H54 (cell line): ENCODE data around the gene DCLRE1A.

Experiments
- DNase-seq: peaks from one replicate; pipeline ENCODE4 v3.0.0; 2011; ENCODE audit warnings: low spot score, mixed read lengths; ENCODE audit not compliant: insufficient read length
- FAIRE-seq: peaks from 3 replicates; lab custom pipeline; 2011; peaks lifted over from hg19 to GRCh38; lab: Jason Lieb, UNC
- POLR2A ChIP-seq: IDR thresholded peaks from 2 replicates; pipeline ENCODE4 v1.6.1; 2011; ENCODE audit warnings: low read depth, mild to moderate bottlenecking, low read length

Gene DCLRE1A

DNA sequence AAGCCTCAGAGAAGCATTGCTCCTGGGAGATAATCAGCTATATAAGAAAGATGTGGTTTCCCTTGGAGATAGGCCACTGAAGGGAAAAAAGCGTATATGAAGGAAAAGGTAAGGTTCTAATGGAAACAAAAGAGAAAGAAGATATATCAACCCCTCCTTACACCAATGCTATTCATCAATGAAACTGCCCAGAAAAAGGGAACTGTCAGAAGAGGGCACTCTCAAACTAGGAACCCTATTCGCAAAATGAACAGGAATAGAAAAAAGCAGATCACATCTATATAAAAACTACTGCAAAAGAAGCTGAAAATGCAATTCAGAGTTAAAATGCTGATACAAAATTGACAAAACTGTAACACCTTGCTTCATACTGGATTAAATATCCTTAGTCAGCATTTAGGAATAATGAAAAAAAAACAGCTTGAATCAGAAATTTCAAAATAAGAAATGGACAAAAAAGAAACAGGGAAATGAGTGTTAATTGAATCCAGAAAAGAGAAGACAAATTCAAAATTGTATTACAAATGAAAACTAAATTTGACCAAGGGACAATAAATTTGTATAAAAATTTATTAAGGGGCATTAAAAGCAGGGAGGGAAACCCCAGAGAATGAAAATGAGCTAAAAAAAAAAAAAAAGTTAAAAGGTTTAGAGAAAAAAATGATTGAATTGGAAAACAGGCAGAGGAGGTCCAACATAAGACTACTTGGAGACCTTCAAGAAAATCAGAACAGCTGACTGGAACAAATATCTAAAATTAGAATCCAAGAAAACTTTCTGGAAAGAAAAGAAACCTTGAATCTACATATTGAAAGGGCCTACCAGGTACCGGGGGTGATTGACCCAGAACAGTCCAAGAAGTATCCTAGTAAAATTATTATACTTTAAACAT lies 18.5 kb upstream of the DCLRE1A start:
- no peak for TF ChIP-seq POLR2A
- FAIRE-seq (no peak), DNase-seq (no peak)

DNA sequence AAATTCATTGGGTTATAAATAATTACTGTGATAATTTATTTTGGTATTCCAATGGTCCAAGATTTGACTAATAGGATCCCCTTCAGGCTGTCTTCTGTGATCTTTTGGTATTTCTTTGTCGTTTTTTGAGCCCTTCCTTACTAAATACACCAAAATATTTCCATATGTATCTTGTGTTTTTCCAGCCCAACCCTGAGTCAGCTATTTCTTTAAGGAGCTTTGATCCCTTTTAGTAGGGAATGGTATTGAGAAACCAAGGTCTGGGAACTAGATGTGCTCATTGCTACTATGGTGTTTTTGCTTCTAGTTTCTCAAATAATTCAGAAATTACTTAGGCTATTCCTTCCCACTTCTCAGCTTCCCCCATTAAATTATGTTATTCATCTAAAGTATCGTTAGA lies 15.9 kb upstream of the DCLRE1A start:
- DNase-seq, result no peak
- FAIRE-seq, result no peak
- TF ChIP-seq POLR2A, result no peak

- DNase-seq, result no peak
- FAIRE-seq, result no peak
- no peak for TF ChIP-seq POLR2A
Measured at GRCh38 chr10:113867904-113868303, 14.0 kb upstream of the DCLRE1A start.

DNA sequence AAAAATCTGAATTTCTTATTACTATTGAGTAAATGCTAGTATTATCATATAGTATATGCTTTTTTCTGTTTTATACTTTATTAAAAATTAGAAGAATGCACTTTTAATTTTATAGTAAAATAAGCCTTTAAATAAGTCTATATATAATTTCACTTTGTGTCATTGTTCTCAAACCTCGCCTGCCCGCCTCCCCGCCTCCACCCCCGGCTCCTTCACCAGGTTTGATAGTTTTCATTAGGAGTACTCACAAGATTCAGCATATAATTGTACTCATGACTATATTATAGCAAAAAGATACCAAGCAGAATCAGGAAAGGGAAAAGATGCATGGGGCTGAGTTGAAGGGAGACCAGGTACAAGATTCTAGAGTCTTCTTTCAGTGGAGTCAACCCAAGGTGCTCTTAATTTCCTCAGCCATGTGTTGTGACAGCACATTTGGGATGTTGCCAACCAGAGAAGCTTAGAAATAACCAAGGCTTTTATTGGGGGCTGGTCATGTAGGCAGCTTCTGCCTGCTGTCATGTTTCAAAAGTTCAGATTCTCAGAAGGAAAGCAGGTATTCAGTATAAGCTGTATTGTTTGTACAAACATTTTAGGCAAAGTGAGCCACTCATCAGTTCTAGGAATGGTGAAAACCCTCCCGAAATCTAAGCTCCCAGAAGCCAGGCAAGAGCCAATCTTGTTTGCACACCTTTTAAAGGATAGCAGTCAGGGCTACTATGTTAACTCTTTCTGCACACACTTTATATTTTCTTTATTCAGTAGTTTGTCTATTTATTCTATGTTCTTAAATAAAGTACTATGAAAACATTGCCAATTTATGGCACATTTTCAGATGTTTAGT lies 12.9 kb upstream of the DCLRE1A start:
- DNase-seq (no peak), FAIRE-seq (no peak)
- no peak for TF ChIP-seq POLR2A

DNA sequence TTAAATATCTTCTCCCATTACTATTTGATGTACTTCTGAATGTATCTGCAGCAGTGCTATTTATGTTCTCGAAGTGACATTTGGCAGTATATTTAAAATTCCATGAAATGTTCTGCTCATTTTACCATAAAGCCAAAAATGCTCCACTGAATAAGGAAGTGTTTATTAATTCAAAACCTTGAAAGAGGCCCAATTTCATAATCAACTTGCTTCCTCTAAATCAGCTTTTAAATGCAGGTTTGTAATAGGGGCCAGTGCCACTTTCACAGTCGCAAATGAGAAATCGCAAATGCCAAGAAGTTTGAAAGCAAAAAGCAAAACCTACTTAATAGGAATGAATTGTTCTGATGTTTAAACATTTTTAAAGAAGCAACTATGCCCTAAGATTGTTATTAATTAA lies 12.0 kb upstream of the DCLRE1A start:
- TF ChIP-seq POLR2A, result no peak
- no peak for DNase-seq
- peak; percentile 33 for FAIRE-seq

GRCh38 chr10:113859261-113859660 lies 5.4 kb upstream of the DCLRE1A start:
- DNase-seq, result no peak
- no peak for TF ChIP-seq POLR2A
- peak; percentile 15 for FAIRE-seq

DNA sequence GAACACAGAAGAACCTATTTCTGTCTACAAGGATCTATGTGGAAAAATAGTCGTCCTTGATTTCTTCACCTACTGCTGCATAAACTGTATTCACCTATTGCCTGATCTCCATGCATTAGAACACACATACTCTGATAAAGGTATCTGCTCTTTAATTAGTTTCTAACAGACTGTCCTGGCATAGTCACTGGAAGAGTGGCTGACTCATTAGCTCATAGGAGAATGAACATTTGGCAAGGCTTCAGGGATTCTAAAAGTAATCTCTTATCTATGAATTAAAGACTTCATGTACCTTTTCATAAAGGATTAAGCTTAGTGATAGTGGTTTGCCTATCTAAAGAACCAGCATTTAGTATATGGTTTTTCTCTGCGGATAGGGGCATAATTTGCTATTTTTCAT lies 4.7 kb upstream of the DCLRE1A start:
- peak; percentile 6 for FAIRE-seq
- TF ChIP-seq POLR2A, result no peak
- DNase-seq, result no peak

DNA sequence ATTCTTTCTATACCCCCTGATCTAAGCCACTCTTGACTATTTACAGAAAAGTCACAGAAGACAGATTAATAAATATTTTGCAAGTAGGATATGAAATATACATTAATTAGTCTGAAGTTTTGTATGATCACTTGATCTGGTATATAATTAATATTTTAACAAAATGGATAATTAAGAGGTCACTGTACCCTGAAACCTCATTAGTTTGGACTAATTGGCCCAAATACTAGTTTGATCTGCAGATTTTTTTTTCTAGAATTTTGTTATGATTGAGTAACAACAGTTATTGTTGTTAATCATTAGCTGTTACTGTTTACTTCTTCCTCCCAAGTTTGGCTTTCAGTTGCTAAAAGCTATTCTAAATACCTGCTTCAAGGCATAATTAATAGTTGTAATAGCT lies 3.3 kb upstream of the DCLRE1A start:
- DNase-seq, result no peak
- no peak for FAIRE-seq
- TF ChIP-seq POLR2A, result no peak

DNA sequence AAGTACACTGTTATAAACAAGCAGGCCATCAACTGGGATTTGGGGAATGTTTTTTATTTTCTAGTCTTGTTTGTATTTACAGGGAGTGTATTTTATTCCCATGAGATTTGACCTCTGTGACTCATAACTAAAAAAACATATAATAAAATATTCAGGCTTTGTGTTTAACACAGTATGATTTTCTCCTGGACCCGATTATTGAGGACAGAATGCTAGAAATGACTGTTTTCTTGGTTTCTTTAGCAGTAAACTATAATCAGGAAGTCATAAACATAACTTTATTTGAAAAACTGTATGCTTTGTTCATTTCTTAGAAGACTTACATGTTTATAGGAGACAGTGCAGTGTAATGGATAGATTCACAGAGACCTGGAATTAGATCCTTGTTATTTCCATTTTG lies 2.7 kb upstream of the DCLRE1A start:
- FAIRE-seq, result no peak
- DNase-seq, result no peak
- no peak for TF ChIP-seq POLR2A

GRCh38 chr10:113854761-113855588 lies 1.1 kb upstream of the DCLRE1A start:
- peak; percentile 75; the same call in 1 of the 2 replicates for TF ChIP-seq POLR2A
- DNase-seq (peak; percentile 31), FAIRE-seq (no peak)

DNA sequence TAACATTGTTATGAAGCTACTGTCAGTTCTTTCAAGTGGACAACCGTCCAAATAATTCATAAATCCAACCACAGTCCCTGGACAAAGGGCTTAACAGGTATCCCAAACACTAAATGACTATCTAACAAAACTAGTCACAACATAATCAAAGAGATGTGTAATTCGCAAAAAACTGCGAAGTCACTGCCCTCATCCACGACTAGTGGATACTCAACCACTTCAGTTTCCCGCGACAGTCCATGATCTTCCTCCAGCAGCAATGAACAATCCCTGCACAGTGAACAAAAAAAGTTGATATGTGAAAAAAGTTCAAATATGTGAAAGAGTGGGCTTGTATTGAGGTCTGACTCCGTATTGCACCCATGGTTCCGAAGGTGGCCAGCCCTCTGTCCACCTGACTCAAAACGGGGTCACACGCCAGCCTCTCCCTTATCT lies 287 bp downstream of the DCLRE1A start:
- no peak for TF ChIP-seq POLR2A
- FAIRE-seq (no peak), DNase-seq (no peak)

GRCh38 chr10:113849946-113850345 lies 3.9 kb downstream of the DCLRE1A start:
- no peak for TF ChIP-seq POLR2A
- no peak for FAIRE-seq
- DNase-seq, result no peak

DNA sequence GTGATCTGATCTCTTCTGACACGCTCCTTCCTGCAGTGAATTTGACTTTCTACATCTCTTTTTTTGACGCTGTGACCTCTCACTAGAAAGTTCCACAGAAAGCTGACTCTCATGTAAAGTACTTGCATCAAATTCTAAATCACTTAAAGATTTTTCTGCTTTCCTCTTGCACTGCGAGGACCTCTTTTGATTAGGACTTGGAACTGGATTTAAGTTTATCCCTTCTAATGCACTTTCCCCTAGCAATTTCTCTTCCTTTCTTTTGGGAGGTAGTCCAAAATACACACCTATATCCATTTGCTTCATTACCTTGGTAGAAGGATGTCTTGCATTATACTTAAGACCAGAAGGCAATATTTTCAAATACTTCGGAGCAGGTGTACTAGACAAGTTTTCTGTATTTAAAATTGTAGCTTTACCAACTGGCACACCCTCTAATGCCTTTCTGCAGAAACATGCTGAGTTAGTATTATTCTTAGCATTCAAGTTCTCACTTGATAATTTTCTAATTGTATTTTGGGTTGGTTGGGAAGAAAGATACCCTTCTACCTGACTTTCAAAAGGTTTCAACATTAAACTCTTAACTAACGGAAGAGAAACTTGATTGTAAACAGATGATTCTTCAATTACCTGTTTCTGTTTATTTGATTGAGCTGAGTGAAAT lies 4.6 kb downstream of the DCLRE1A start:
- FAIRE-seq, result no peak
- DNase-seq, result no peak
- TF ChIP-seq POLR2A, result no peak
